Mesenchymal stem cell (in vitro differentiated cells and primary cell): ENCODE data around the gene PIM1.

Experiments used
- DNase-seq: peaks from one replicate; pipeline ENCODE4 v3.0.0-alpha.2; 2013
- H2AFZ ChIP-seq: one replicate; pipeline ENCODE4 v1.6.1; 2013; ENCODE audit warnings: low read depth, mild to moderate bottlenecking, control low read depth, inconsistent platforms, low read length, moderate library complexity
- H2AK5ac ChIP-seq: 2 replicates; pipeline ENCODE4 v1.6.1; 2013; ENCODE audit warnings: low read length, moderate library complexity, mild to moderate bottlenecking, inconsistent platforms; ENCODE audit not compliant: severe bottlenecking
- H2BK120ac ChIP-seq: one replicate; pipeline ENCODE4 v1.6.1; 2013; ENCODE audit warnings: low read depth, mild to moderate bottlenecking, inconsistent platforms, low read length, moderate library complexity
- H2BK12ac ChIP-seq, 2 experiments: one replicate each; pipeline ENCODE4 v1.6.1; 2013; ENCODE audit warnings: inconsistent platforms in 2 of 2, low read length in 2 of 2, mild to moderate bottlenecking in 2 of 2, moderate library complexity in 2 of 2, control low read depth in 1 of 2
- H2BK15ac ChIP-seq: one replicate; pipeline ENCODE4 v1.6.1; 2013; ENCODE audit warnings: mild to moderate bottlenecking, low read depth, inconsistent platforms; ENCODE audit not compliant: poor library complexity, severe bottlenecking
- H2BK5ac ChIP-seq: 2 replicates; pipeline ENCODE4 v1.6.1; 2013; ENCODE audit warnings: low read depth, mild to moderate bottlenecking, low read length, control low read depth, inconsistent platforms; ENCODE audit not compliant: poor library complexity, severe bottlenecking
- H3K14ac ChIP-seq, 2 experiments: one replicate each; pipeline ENCODE4 v1.6.1; 2013; ENCODE audit warnings: inconsistent platforms in 2 of 2, low read length in 2 of 2, control low read depth in 1 of 2, mild to moderate bottlenecking in 1 of 2, moderate library complexity in 1 of 2
- H3K18ac ChIP-seq, 2 experiments: one replicate each; pipeline ENCODE4 v1.6.1; 2013; ENCODE audit warnings: inconsistent platforms in 2 of 2, low read length in 2 of 2, control low read depth in 1 of 2, low read depth in 1 of 2, mild to moderate bottlenecking in 1 of 2
- H3K23ac ChIP-seq, 2 experiments: one replicate each; pipeline ENCODE4 v1.6.1; 2013; ENCODE audit warnings: inconsistent platforms in 2 of 2, low read length in 2 of 2, mild to moderate bottlenecking in 2 of 2, moderate library complexity in 2 of 2, control low read depth in 1 of 2
- H3K27ac ChIP-seq: 2 replicates; pipeline ENCODE4 v1.5.1; 2013; ENCODE audit warnings: mild to moderate bottlenecking, moderate library complexity, low read length, control low read depth, inconsistent platforms; ENCODE audit not compliant: poor library complexity, severe bottlenecking
- H3K27me3 ChIP-seq, 2 experiments: 2 replicates each; pipeline versions ENCODE4 v1.6.1 to v1.7.0; 2013; ENCODE audit warnings: low read length in 2 of 2, mild to moderate bottlenecking in 2 of 2, moderate library complexity in 2 of 2, control low read depth in 1 of 2, inconsistent platforms in 1 of 2; ENCODE audit not compliant: control insufficient read depth in 1 of 2, insufficient read depth in 1 of 2
- H3K36me3 ChIP-seq, 2 experiments: 2 replicates each; pipeline versions ENCODE4 v1.6.1 to v1.7.0; 2013; ENCODE audit warnings: low read length in 2 of 2, control low read depth in 1 of 2, inconsistent platforms in 1 of 2, low read depth in 1 of 2, mild to moderate bottlenecking in 1 of 2; ENCODE audit not compliant: insufficient read depth in 2 of 2, control insufficient read depth in 1 of 2
- H3K4ac ChIP-seq, 2 experiments: one replicate each; pipeline ENCODE4 v1.6.1; 2013; ENCODE audit warnings: inconsistent platforms in 2 of 2, low read length in 2 of 2, mild to moderate bottlenecking in 2 of 2, moderate library complexity in 2 of 2, control low read depth in 1 of 2, low read depth in 1 of 2
- H3K4me1 ChIP-seq: 2 replicates; pipeline ENCODE4 v1.6.1; 2013; ENCODE audit warnings: low read depth, low read length, control low read depth; ENCODE audit not compliant: control insufficient read depth, insufficient read depth
- H3K4me2 ChIP-seq: 2 replicates; pipeline ENCODE4 v1.6.1; 2013; ENCODE audit warnings: low read length, mild to moderate bottlenecking, inconsistent platforms; ENCODE audit not compliant: poor library complexity, severe bottlenecking
- H3K4me3 ChIP-seq, 2 experiments: 2 replicates each; pipeline versions ENCODE4 v1.5.1 to v1.7.0; 2013; ENCODE audit warnings: low read length in 2 of 2, mild to moderate bottlenecking in 2 of 2, control low read depth in 1 of 2, low read depth in 1 of 2; ENCODE audit not compliant: insufficient read depth in 1 of 2
- H3K79me1 ChIP-seq: replicated peaks from 2 replicates; pipeline ENCODE4 v1.6.1; 2013; ENCODE audit warnings: mild to moderate bottlenecking, control low read depth, low read length, inconsistent platforms; ENCODE audit not compliant: poor library complexity, severe bottlenecking
- H3K9ac ChIP-seq: 2 replicates; pipeline ENCODE4 v1.7.0; 2013; ENCODE audit warnings: mild to moderate bottlenecking, low read length, moderate library complexity
- H3K9me3 ChIP-seq: 2 replicates; pipeline ENCODE4 v1.7.0; 2013; ENCODE audit warnings: mild to moderate bottlenecking, low read length; ENCODE audit not compliant: control insufficient read depth
- H4K8ac ChIP-seq: one replicate; pipeline ENCODE4 v1.6.1; 2013; ENCODE audit warnings: inconsistent platforms, mild to moderate bottlenecking, low read length, moderate library complexity
- H4K91ac ChIP-seq: one replicate; pipeline ENCODE4 v1.6.1; 2013; ENCODE audit warnings: mild to moderate bottlenecking, low read length, inconsistent platforms
- WGBS: methylation state at CpG from one replicate; pipeline ENCODE4 v1.1.7; 2013; ENCODE audit warnings: mixed read lengths; 5-methylcytosine and 5-hydroxymethylcytosine counted together

Gene PIM1

GRCh38 chr6:37201726-37202125, 31.8 kb downstream of the PIM1 start:
- Histone ChIP-seq H3K14ac (no peak overlapping the region), H3K9ac (no peak overlapping the region), H2BK12ac (peak overlapping the region in 1 of 2 experiments; percentile 1), H3K36me3 (no peaks in the 10 kb centered on the region), H3K9me3 (no peaks in the 10 kb centered on the region), H3K23ac (no peak overlapping the region), H2BK120ac (no peak overlapping the region), H2AK5ac (no peak overlapping the region), H3K4ac (no peak overlapping the region), H3K27me3 (peaks cover 6 to 9% of the 10 kb centered on the region in 2 experiments), H3K4me1 (peaks cover 4% of the 10 kb centered on the region), H2BK15ac (no peak overlapping the region), H3K27ac (no peak overlapping the region), H2BK5ac (no peak overlapping the region), H4K8ac (no peak overlapping the region), H3K79me1 (no peaks in the 10 kb centered on the region), H3K4me3 (no peak overlapping the region), H3K4me2 (no peak overlapping the region), H4K91ac (no peak overlapping the region), H3K18ac (no peak overlapping the region), H2AFZ (no peak overlapping the region)
- no peak for DNase-seq
- 100% methylated on average over 1 of the region's 1 CpG for WGBS

- Histone ChIP-seq H3K27me3 (peaks cover 6 to 9% of the 10 kb centered on the region in 2 experiments), H3K4me1 (peaks cover 6% of the 10 kb centered on the region), H3K9ac (no peak overlapping the region), H3K27ac (no peak overlapping the region), H2AFZ (no peak overlapping the region), H3K18ac (no peak overlapping the region), H2AK5ac (no peak overlapping the region), H2BK12ac (no peak overlapping the region), H3K4ac (no peak overlapping the region), H3K36me3 (no peaks in the 10 kb centered on the region), H3K9me3 (no peaks in the 10 kb centered on the region), H4K8ac (no peak overlapping the region), H2BK120ac (no peak overlapping the region), H3K4me3 (no peak overlapping the region), H3K79me1 (no peaks in the 10 kb centered on the region), H3K4me2 (no peak overlapping the region), H3K23ac (no peak overlapping the region), H3K14ac (no peak overlapping the region), H2BK5ac (no peak overlapping the region), H4K91ac (no peak overlapping the region), H2BK15ac (no peak overlapping the region)
- WGBS = 64% methylated on average over 5 of the region's 7 CpGs
- DNase-seq = no peak
Measured at GRCh38 chr6:37202788-37203491, 33.0 kb downstream of the PIM1 start.

GRCh38 chr6:37204014-37204751, 34.2 kb downstream of the PIM1 start:
- Histone ChIP-seq H3K4me1 (peaks cover 8% of the 10 kb centered on the region), H2BK12ac (no peak overlapping the region), H2AFZ (no peak overlapping the region), H3K27me3 (peaks cover 6 to 9% of the 10 kb centered on the region in 2 experiments), H2BK120ac (no peak overlapping the region), H3K23ac (no peak overlapping the region), H3K79me1 (no peaks in the 10 kb centered on the region), H3K4me2 (no peak overlapping the region), H2BK5ac (no peak overlapping the region), H3K36me3 (no peaks in the 10 kb centered on the region), H2BK15ac (no peak overlapping the region), H2AK5ac (no peak overlapping the region), H3K14ac (no peak overlapping the region), H3K4ac (no peak overlapping the region), H3K9ac (no peak overlapping the region), H3K27ac (no peak overlapping the region), H3K4me3 (no peak overlapping the region), H4K8ac (no peak overlapping the region), H3K9me3 (no peaks in the 10 kb centered on the region), H3K18ac (no peak overlapping the region), H4K91ac (no peak overlapping the region)
- WGBS = 79% methylated on average over 7 of the region's 7 CpGs
- DNase-seq = peak; percentile 37

- Histone ChIP-seq H3K27me3 (peaks cover 5 to 8% of the 10 kb centered on the region in 2 experiments), H3K14ac (no peak overlapping the region), H3K9ac (no peak overlapping the region), H3K4me1 (peaks cover 8% of the 10 kb centered on the region), H3K36me3 (no peaks in the 10 kb centered on the region), H4K8ac (peak overlapping the region; percentile 29), H4K91ac (no peak overlapping the region), H2BK120ac (no peak overlapping the region), H3K79me1 (no peaks in the 10 kb centered on the region), H2BK15ac (no peak overlapping the region), H3K23ac (no peak overlapping the region), H2BK5ac (no peak overlapping the region), H2BK12ac (peak overlapping the region in 1 of 2 experiments; percentile 10), H2AK5ac (no peak overlapping the region), H3K4me3 (no peak overlapping the region), H3K9me3 (no peaks in the 10 kb centered on the region), H3K4me2 (no peak overlapping the region), H2AFZ (no peak overlapping the region), H3K27ac (no peak overlapping the region), H3K4ac (peak overlapping the region in 1 of 2 experiments; percentile 52), H3K18ac (peak overlapping the region in 1 of 2 experiments; percentile 2)
- 81% methylated on average over 12 of the region's 13 CpGs for WGBS
- no peak for DNase-seq
Measured at GRCh38 chr6:37205175-37205996, 35.4 kb downstream of the PIM1 start.
